ENCODE results near the gene RGS8.

DNA sequence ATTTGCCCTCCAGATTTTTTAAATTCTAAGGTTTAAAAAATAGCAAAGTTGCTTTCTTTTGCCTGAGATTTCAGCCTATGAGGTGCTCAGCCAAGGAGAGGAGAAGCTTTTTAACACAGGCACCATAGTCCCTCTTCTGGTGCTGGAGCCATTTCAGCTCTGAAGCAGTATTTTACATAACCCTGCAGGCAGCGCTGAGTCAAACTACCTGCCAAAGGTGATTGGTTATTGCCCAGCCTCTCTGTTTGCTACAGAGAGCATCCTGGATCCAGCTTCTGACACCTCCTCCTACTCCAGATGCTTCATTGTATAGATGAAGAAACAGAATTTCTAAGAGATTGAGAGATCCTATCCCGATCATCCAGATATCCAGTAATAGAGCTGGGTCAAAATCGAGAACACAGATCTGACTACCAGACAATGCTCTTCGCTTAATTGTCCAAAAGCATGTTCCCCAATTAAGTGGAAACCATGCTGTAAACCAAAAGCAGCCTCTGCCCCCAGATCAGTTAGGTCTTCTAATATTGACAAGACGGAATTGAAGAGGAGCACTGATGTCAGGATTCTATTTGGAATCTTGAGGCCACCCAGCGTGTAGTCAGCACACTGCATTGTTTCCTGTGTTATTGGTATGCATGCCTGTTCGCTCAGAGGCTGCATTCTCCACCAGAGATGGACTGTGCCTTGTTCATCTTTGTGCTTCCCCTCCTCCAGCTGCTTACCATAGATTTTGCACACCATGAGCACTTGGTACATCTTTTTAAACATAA lies 22.1 kb downstream of the RGS8 start:
- TF ChIP-seq, protein P1, sequence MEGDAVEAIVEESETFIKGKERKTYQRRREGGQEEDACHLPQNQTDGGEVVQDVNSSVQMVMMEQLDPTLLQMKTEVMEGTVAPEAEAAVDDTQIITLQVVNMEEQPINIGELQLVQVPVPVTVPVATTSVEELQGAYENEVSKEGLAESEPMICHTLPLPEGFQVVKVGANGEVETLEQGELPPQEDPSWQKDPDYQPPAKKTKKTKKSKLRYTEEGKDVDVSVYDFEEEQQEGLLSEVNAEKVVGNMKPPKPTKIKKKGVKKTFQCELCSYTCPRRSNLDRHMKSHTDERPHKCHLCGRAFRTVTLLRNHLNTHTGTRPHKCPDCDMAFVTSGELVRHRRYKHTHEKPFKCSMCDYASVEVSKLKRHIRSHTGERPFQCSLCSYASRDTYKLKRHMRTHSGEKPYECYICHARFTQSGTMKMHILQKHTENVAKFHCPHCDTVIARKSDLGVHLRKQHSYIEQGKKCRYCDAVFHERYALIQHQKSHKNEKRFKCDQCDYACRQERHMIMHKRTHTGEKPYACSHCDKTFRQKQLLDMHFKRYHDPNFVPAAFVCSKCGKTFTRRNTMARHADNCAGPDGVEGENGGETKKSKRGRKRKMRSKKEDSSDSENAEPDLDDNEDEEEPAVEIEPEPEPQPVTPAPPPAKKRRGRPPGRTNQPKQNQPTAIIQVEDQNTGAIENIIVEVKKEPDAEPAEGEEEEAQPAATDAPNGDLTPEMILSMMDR (IDR thresholded peaks at IDR 0.05) = no peak
- TF ChIP-seq POLR2A (IDR thresholded peaks at IDR 0.05) = no peak
